ENCODE measurements around the gene EPHA5. TPM values are rescaled to one million over a fixed set of nuclear protein-coding genes. Genes with fewer than 3 reads are reported as not detected.

The EPHA5 gene
- total and polyA plus RNA-seq, 5 experiments from 2014 or later = not detected

DNA sequence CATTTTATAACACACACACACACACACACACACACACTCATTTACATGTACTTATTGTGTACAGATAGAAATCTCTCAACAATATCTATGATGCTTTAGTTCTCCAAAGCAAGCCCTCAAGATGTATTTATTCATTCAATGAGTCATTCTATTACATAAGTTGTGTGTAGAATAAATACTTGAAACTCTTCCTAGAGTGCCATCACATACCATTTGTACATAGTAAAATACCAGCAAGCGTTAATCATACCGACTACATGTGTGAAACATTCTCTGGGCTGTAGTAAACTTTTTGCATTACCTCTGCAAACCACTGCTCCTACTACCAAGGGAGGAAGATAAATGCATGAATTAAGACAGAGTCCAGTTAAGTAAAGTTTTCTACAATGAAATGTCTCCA is 70.9 kb downstream of the EPHA5 start:
- POLR2A ChIA-PET = no interaction called here
- Mint-ChIP-seq H3K27ac (no peak overlapping the region), H3K4me3 (no peak overlapping the region), H3K27me3 (no peaks in the 10 kb centered on the region), H3K9me3 (peaks cover 0 to 8% (median 2%) of the 10 kb centered on the region in 9 donors), H3K36me3 (no peaks in the 10 kb centered on the region), H3K4me1 (no peaks in the 10 kb centered on the region)
- ATAC-seq = no peak
- no peak for DNase-seq

DNA sequence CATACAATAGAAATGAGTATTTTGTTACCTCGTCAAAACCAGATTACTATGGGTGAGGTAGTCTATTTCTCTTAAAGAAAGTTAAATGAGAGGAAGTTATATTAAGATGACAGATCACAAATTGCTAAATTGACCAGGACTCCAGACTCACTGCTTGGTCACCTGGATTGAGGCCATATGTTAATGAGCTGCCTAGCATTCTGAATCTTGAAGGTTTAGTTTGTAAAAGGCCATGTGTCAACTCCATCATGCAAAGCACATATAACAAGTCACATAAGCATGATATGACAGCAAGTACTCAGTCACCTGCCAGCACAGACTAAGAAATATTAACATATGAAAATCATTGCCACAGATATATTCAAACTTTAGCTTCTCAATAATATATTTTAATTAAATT is 72.6 kb downstream of the EPHA5 start:
- H3K4me3 Mint-ChIP-seq = no peak overlapping the region
- H3K9me3 Mint-ChIP-seq = peaks cover 0 to 8% (median 3%) of the 10 kb centered on the region in 9 donors
- DNase-seq (no peak), ATAC-seq (no peak)
- POLR2A ChIA-PET = no interaction called here
- no peaks in the 10 kb centered on the region for H3K27me3 Mint-ChIP-seq
- H3K4me1 Mint-ChIP-seq = no peaks in the 10 kb centered on the region
- H3K36me3 Mint-ChIP-seq = no peaks in the 10 kb centered on the region
- no peak overlapping the region for H3K27ac Mint-ChIP-seq

DNA sequence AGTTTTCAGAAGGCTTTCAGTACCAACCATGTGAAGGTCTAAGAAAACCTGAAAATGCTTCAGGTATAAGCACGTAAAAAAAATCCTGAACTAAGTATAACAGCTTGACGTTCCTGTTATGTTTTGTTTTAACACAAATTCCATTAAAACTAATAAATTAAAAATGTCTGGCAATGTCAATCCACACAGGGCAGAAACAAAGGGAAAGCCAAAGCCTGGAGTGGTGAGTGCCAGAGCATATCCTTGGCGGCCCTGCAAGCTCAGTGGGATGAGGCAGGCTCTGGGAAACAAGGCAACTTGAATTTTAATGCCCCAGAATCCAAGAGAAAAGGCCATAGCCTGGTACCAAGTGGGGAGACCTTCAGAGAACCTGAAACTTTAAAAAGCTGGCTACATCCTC is 78.2 kb downstream of the EPHA5 start:
- ATAC-seq (no peak), DNase-seq (no peak)
- H3K27ac Mint-ChIP-seq = no peak overlapping the region

DNA sequence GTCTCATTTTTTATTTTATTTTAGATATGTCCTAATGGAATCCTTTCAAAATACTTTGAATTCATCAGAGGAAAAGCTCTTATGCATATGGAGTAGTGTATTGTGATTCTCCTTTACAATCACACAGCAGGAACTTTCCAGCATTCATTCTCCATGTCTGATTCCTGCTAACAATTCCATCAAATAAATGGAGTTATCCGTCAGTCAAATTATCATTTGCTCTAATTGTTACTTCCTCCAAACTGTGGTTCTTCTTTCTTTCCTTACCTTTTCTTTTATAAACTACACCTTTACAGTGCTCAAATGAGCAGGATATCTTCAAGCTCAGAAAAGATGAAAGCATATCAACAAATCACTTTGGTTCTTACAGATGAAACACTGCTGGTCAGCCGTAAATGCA is 80.4 kb downstream of the EPHA5 start:
- no peaks in the 10 kb centered on the region for H3K27me3 Mint-ChIP-seq
- peaks cover 0 to 15% (median 3%) of the 10 kb centered on the region in 9 donors for H3K9me3 Mint-ChIP-seq
- no peaks in the 10 kb centered on the region for H3K36me3 Mint-ChIP-seq
- H3K4me3 Mint-ChIP-seq = no peak overlapping the region
- no peak for DNase-seq
- no peak overlapping the region for H3K27ac Mint-ChIP-seq
- POLR2A ChIA-PET = no interaction called here
- H3K4me1 Mint-ChIP-seq = no peaks in the 10 kb centered on the region
- ATAC-seq = no peak

More for the DNA sequence above, 78.2 kb downstream of the EPHA5 start:
- no peaks in the 10 kb centered on the region for H3K4me1 Mint-ChIP-seq
- H3K4me3 Mint-ChIP-seq = no peak overlapping the region
- no peaks in the 10 kb centered on the region for H3K36me3 Mint-ChIP-seq
- POLR2A ChIA-PET = no interaction called here
- H3K9me3 Mint-ChIP-seq = peaks cover 0 to 13% (median 4%) of the 10 kb centered on the region in 9 donors
- H3K27me3 Mint-ChIP-seq = no peaks in the 10 kb centered on the region

DNA sequence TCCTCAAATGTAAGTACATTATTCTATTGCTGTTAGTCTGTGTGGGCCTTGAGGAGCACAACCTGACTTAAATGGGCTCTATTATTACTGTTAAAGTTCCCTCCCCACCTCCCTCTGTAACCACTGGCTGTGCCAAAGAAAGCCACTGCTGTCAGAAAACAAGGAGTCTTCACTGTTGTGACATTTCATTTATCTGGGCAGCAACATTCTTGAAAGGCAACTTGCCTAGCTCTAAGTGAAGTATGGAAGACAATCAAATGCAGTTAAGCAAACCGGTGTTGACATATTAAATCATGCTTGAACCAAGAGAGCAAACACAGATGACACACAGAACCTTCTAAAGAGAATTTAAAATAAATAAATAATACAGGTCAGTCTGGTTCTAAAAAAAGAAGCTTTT is 81.0 kb downstream of the EPHA5 start:
- H3K4me3 Mint-ChIP-seq = no peak overlapping the region
- ATAC-seq = no peak

DNA sequence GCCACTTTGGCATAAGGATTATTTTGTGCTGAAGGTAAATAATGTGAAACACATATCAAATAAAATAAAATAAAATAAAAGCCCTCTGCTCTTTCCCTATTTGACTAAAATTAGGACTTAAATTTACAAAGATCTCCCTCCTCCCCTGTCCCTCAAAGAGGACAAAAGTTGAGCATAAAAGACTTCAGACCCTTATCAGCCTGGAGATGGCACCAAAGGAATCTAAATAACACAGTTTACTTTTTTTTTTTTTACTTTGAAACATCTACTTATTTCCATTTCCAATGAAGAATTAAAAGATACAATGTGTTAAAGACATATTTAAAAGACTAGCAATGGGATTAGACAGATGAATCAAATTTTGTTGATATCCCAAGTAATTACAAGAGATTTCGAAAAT is 89.7 kb downstream of the EPHA5 start:
- no peak for ATAC-seq

More for the DNA sequence above, 81.0 kb downstream of the EPHA5 start:
- Mint-ChIP-seq H3K9me3 (peaks cover 0 to 15% (median 3%) of the 10 kb centered on the region in 9 donors), H3K27ac (no peak overlapping the region), H3K36me3 (no peaks in the 10 kb centered on the region), H3K27me3 (no peaks in the 10 kb centered on the region), H3K4me1 (no peaks in the 10 kb centered on the region)
- DNase-seq = no peak
- POLR2A ChIA-PET = no interaction called here

DNA sequence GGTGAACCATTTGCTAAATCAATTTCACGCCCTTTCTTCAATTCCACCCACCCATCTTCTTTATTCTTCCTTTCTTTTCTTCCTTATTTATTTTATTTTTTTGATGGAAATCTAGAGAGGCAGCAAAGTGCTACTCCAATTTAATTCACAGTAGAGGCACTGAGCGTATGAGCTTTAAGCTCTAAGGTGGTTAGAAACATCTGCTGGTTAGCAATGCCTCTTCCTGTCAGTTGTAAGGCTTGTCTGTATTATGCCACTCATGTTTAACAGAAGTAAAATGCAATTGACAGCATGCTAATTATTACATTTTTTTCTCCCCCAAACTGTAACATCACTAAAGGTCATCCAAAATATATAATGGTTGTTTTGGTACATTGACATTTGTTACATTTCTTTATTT is 103.8 kb downstream of the EPHA5 start:
- Mint-ChIP-seq H3K36me3 (no peaks in the 10 kb centered on the region), H3K27ac (no peak overlapping the region), H3K4me3 (no peak overlapping the region), H3K4me1 (no peaks in the 10 kb centered on the region), H3K9me3 (no peaks in the 10 kb centered on the region), H3K27me3 (no peaks in the 10 kb centered on the region)
- DNase-seq = no peak
- POLR2A ChIA-PET = no interaction called here
- no peak for ATAC-seq

More for the DNA sequence above, 89.7 kb downstream of the EPHA5 start:
- Mint-ChIP-seq H3K4me1 (no peaks in the 10 kb centered on the region), H3K27ac (no peak overlapping the region), H3K9me3 (peaks cover 0 to 14% (median 0%) of the 10 kb centered on the region in 9 donors), H3K4me3 (no peak overlapping the region), H3K27me3 (no peaks in the 10 kb centered on the region), H3K36me3 (no peaks in the 10 kb centered on the region)
- no peak for DNase-seq
- POLR2A ChIA-PET = no interaction called here

DNA sequence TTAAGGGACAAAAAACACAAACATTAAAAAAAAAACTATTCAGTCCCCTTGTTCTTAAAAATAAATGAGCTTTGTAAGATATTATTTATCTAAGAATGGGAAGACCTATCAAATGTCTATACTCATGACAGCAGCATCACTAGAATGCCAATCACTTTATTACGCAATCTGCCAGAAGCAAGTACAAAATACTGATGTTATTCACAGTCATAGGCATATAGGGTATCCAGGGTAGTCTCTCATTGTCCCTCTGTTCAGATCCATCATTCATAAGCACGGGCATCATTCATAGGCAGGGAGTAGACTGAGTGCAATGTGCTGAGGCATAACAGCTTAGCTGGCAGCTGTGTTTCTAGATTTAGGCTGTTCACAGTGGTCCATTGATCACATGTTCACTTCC is 109.1 kb downstream of the EPHA5 start:
- Mint-ChIP-seq H3K9me3 (peaks cover 0 to 5% (median 0%) of the 10 kb centered on the region in 9 donors), H3K4me3 (no peak overlapping the region), H3K36me3 (no peaks in the 10 kb centered on the region), H3K4me1 (no peaks in the 10 kb centered on the region), H3K27me3 (no peaks in the 10 kb centered on the region), H3K27ac (no peak overlapping the region)
- DNase-seq (no peak), ATAC-seq (no peak)
- POLR2A ChIA-PET = no interaction called here

DNA sequence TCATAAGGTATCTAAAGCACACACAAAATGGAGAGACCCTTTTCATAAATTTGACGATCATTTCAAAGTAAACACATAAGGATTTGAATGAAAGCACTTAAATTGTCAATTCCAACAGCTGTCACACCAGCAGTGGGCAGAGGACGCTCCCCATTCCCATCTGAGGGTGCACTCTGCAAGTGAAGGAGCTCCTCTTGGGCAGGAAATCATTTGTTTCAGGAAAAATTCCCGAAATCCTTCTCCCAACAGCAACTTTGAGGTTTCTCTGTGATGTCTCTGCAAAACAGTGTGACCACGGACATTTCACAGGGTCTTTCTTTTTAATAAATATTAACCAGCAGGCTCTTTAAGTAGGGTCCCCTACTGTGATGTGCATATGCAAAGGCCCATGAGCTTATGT is 111.0 kb downstream of the EPHA5 start:
- Mint-ChIP-seq H3K27me3 (no peaks in the 10 kb centered on the region), H3K9me3 (peaks cover 0 to 5% (median 0%) of the 10 kb centered on the region in 9 donors), H3K27ac (no peak overlapping the region), H3K4me3 (no peak overlapping the region), H3K36me3 (no peaks in the 10 kb centered on the region), H3K4me1 (no peaks in the 10 kb centered on the region)
- ATAC-seq = no peak
- DNase-seq = no peak
- POLR2A ChIA-PET = no interaction called here

DNA sequence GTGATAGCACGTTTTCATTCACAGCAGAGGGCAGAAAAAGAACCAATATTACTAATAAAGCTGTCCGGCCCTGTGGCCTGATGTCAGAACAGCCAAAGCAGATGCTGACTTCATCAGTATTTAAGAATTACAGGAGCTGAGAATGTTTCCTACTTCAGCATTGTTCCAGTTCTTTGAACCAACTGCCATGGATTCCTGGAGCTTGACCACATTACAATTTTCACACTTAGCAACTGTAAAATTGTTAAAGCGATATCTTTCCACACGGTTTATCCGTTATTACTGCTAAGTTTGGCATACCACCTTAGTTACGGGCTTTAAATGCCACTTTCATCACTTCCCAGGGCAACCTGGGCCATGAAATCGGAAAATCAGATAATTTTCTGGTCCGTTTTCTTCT is 118.2 kb downstream of the EPHA5 start:
- H3K36me3 Mint-ChIP-seq = no peaks in the 10 kb centered on the region
- H3K9me3 Mint-ChIP-seq = peaks cover 0 to 8% (median under 1%) of the 10 kb centered on the region in 9 donors
- POLR2A ChIA-PET = no interaction called here
- H3K4me3 Mint-ChIP-seq = no peak overlapping the region
- no peak overlapping the region for H3K27ac Mint-ChIP-seq
- ATAC-seq (no peak), DNase-seq (no peak)
- no peaks in the 10 kb centered on the region for H3K27me3 Mint-ChIP-seq
- H3K4me1 Mint-ChIP-seq = no peaks in the 10 kb centered on the region

DNA sequence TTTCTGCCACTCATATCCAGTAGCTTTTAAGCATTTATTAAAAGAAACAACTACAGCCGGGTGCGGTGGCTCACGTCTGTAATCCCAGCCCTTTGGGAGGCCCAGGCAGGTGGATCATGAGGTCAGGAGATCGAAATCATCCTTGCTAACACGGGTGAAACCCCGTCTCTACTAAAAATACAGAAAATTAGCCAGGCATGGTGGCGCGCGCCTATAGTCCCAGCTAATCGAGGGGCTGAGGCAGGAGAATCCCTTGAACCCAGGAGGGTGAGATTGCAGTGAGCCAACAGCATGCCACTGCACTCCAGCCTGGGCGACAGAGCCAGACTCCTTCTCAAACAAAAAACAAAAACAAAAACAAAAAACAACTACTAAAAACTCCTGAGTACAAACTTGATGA is 119.8 kb downstream of the EPHA5 start:
- Mint-ChIP-seq H3K9me3 (peaks cover 0 to 11% (median 0%) of the 10 kb centered on the region in 9 donors), H3K27ac (no peak overlapping the region), H3K36me3 (no peaks in the 10 kb centered on the region), H3K4me1 (no peaks in the 10 kb centered on the region), H3K27me3 (no peaks in the 10 kb centered on the region), H3K4me3 (no peak overlapping the region)
- DNase-seq (no peak), ATAC-seq (no peak)
- POLR2A ChIA-PET = no interaction called here

DNA sequence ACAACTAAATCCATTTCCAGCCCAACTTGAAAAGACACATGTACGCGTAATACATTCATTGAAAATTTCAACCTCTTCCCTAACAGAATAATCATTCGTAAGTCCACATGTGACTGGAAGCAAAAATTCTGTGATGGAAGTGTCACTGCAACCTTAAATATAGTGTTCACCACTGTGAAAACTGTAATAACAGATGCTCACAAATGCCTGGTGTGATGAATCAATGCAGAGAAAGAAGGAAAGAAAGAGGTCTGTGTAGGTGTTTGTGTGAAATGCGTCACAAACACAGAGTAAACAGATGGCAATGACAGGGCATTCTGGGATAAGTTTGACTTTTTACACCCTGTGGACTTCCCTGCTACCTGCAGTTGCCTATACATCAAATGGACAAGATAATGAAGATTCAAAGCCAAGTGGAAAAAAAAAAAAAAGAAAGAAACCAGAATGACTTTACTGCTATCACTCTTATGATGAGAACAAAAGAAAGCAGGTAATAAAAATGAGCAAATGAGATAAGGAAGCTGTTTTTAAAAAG is 123.3 kb downstream of the EPHA5 start:
- Mint-ChIP-seq H3K4me3 (no peak overlapping the region), H3K4me1 (no peaks in the 10 kb centered on the region), H3K27ac (no peak overlapping the region), H3K36me3 (no peaks in the 10 kb centered on the region), H3K9me3 (peaks cover under 1 to 19% (median 9%) of the 10 kb centered on the region in 9 donors), H3K27me3 (no peaks in the 10 kb centered on the region)
- DNase-seq = no peak
- no peak for ATAC-seq
- POLR2A ChIA-PET = no interaction called here

DNA sequence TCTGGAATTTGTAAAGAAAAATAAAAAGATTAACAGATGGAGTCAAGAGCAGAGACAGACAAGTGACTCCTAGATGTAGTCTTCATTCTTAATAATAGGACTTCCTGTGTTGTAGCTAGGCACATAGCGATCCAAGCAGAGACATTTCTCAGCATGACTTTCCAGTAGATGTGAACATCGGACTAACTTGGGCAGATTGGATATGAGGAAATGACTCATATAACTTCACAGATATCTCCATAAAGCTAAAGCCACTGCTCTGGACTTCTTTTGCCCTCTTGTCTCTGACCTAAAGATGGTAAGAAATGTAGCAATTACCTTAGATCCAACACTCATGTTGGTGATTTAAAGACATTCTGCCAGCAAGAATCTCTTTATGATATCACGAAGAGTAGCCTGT is 131.7 kb downstream of the EPHA5 start:
- Mint-ChIP-seq H3K4me1 (no peaks in the 10 kb centered on the region), H3K4me3 (no peak overlapping the region), H3K27ac (no peak overlapping the region), H3K27me3 (no peaks in the 10 kb centered on the region), H3K9me3 (peaks cover 0 to 22% (median 8%) of the 10 kb centered on the region in 9 donors), H3K36me3 (no peaks in the 10 kb centered on the region)
- ATAC-seq (no peak), DNase-seq (no peak)
- POLR2A ChIA-PET = no interaction called here

DNA sequence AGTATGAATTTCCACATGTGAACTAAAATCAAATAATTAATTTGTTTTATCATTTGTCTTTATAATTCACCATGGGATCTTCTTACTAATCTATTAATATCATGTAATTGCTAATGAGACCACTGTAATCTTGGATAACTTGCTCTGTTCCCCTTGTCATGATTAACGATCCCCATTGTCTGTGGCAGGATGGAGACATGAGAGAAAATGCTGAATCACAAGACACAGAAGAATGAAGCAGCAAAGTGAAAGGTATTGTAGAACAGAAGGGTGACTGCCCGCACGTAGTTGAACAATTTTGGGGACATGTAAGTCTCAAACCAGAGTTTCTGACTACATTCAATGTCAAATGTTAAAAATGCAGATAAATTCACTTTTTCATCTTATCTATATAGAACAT is 135.2 kb downstream of the EPHA5 start:
- H3K27ac Mint-ChIP-seq = no peak overlapping the region
- DNase-seq (no peak), ATAC-seq (no peak)
- no peaks in the 10 kb centered on the region for H3K27me3 Mint-ChIP-seq
- POLR2A ChIA-PET = no interaction called here
- H3K4me3 Mint-ChIP-seq = no peak overlapping the region
- no peaks in the 10 kb centered on the region for H3K36me3 Mint-ChIP-seq
- H3K4me1 Mint-ChIP-seq = no peaks in the 10 kb centered on the region
- peaks cover 0 to 8% (median 2%) of the 10 kb centered on the region in 9 donors for H3K9me3 Mint-ChIP-seq
